Inflammatory macrophage treated with lipopolysaccharide for 1 hour (primary cell): ENCODE measurements around the gene XIST.
"Not testable (repeated sequence)": the region's sequence is repeated elsewhere in the genome, so short reads cannot be mapped to it uniquely, and the experiment has no call there.

Experiments
- DNase-seq, 2 donors: peaks; one replicate each; pipeline ENCODE4 v3.0.0-alpha.2; 2020 to 2022

XIST gene

DNA sequence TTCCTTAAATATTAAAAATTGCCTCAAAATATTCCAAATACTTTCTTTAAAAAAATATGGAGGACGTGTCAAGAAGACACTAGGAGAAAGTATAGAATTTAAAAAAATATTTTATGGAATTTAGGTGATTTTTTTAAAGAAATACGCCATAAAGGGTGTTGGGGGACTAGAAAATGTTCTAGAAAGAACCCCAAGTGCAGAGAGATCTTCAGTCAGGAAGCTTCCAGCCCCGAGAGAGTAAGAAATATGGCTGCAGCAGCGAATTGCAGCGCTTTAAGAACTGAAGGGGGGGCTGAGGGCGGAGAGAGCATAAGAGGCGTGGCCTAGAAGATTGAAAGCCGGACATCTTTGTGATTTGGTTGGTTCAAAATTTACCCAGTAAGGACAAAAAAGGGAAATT, at the start of gene XIST:
Gene XIST, minus strand, starts transcription at position 248 of the 400 bp plus-strand sequence.
- DNase-seq: no peak

DNA sequence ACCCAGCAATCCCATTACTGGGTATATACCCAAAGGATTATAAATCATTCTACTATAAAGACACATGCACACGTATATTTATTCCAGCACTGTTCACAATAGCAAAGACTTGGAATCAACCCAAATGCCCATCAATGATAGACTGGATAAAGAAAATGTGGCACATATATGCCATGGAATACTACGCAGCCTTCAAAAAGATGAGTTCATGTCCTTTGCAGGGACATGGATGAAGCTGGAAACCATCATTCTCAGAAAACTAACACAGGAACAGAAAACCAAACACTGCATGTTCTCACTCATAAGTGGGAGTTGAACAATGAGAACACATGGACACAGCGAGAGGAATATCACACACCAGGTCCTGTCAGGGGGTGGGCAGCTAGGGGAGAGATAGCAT, 45.8 kb upstream of the XIST start:
- DNase-seq: not testable (repeated sequence)

DNA sequence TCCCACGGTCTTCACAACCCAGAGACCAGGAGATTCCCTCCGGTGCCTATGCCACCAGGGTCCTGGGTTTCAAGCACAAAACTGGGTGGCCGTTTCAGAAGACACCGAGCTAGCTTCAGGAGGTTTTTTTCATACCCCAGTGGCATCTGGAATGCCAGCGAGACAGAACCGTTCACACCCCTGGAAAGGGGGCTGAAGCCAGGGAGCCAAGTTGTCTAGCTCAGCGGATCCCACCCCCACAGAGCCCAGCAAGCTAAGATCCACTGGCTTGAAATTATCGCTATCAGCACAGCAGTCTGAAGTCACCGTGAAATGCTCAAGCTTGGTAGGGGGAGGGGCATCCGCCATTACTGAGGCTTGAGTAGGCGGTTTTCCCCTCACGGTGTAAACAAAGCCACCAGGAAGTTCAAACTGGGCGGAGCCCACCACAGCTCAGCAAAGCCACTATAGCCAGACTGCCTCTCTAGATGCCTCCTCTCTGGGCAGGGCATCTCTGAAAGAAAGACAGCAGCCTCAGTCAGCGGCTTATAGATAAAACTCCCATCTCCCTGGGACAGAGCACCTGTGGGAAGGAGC, 40.1 kb upstream of the XIST start:
- DNase-seq: not testable (repeated sequence)

DNA sequence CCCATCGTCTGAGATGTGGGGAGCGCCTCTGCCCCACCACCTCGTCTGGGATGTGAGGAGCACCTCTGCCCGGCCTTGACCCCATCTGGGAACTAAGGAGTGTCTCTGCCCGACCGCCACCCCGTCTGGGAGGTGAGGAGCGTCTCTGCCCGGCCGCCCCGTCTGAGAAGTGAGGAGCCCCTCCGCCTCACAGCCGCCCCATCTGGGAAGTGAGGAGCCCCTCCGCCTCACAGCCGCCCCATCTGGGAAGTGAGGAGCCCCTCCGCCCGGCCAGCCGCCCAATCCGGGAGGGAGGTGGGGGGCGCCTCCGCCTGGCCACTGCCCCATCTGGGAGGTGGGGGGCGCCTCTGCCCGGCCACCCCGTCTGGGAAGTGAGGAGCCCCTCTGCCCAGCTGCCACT, 29.7 kb upstream of the XIST start:
- not testable (repeated sequence) for DNase-seq

DNA sequence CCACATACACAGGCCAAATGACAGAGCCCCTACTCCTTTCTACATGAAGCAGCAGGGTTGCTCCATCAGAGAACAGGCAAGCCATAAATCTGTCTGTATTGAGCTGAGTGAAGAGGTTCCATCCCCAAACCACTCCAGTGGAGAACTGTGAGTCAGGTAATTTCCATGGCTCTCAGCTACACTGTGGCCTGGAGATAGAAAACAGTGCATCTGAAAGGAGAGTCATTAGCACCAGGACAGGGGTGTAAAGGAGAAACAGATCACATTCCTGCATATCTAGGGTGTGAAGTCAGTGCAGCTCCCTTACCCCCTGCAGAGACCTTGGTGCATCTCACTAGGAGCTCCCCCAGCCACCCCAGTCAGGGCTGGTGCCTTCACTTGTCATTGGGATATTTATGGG, 25.2 kb upstream of the XIST start:
- DNase-seq: no peak

DNA sequence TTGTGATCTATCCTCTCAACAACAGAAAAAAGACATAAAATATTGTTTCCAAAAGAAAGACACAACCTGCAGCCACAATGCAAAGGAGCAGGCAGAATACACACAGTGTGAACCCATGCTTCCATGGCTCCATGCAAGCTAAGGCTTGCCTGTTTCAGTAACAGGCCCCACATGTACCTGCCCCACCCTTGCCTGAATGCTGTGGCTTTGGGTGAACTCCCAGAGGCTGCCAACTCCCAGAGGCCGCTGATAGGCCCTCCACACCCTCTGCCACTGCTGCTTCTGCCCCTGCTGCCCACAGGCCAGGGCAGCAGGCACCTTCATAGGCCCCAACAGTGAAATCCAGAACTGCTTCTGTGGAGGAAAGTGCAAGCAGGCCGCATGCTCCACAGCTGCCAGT, 24.4 kb upstream of the XIST start:
- no peak for DNase-seq

DNA sequence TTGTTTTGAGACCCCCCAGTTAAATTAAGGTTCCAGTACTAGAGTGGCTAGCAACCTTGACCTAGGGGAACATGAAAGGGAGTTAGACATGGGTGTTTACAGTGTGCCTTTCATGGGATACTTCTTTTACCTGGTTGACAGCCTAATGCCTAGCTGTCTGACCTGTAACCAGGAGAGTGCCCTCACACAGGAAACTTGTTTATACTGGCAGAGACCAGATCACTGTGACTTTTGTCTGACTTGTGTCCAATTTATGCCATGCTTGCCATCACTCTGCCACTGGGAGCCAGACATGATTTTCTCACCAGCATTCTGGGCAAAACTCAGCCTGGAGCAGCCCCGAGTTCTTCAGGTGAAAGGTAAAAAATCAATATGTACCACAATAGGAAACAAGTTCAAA, 16.4 kb upstream of the XIST start:
- no peak for DNase-seq

DNA sequence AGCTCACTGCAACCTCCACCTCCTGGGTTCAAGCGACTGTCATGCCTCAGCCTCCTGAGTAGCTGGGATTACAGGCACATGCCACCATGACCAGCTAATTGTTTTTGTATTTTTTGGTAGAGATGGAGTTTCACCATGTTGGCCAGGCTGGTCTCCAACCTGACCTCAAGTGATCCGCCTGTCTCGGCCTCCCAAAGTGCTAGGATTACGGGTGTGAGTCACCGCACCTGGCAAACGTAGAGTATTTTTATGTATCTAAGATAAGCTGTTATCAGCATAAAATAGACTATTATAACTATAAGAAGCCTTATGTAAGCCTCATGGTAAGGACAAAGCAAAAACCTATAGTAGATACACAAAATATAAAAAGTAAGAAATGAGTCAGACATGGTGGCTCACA, 14.6 kb upstream of the XIST start:
- DNase-seq: no peak

DNA sequence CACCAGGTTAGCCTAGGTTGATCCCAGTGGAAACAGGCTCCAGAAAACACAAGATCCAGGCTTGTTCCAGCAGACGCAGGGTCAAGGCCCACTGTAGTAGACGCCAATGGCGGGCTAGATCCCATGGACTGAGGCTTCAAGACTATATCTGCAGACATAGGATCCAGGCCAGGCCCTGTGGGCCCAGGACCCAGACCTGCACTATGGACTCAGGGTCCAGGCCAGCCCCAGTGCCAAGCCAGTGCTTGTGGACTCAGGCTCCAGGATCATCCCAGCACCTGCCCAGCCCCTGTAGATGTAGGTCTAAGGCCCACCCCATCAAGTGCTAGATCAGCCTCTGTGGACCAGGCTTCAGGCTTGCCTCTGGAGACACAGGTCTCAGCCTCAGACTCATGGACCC, 11.3 kb upstream of the XIST start:
- no peak for DNase-seq

DNA sequence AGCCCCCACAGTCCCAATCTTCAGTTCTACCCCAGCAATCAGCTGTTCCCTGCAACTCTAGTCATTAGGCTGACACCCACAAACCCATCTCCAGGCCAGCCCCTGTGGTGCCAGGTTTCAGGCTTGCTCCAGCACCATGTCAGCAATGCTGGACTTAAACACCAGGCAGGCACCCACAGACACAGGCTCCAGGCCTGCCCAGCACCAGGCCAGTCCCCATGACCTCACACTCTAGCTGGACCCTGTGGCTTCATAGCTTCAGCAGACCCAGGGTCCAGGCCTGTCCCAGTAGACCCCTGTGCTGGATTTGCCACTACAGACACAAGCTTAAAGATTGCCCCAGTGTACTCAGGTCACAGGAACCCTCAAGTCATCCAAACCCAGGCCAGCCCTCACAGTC, 10.8 kb upstream of the XIST start:
- no peak for DNase-seq

DNA sequence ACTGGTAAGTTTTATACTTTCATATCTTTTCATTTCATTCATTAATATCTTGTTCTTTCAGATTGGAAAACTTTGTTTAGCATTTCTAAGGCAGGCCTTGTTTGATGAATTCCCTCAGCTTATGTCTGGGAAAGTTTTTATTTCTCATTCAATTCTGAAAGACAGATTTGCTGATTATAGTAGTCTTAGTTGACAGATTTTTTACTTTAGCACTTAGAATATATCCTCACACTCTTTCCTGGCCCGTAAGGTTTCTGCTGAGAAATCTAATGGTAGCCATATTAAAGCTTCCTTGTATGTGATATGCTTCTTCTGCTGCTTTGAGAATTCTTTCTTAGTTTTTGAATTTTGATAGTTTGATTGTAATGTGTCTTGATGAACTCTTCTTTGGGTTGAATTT, 7.1 kb upstream of the XIST start:
- DNase-seq: no peak

DNA sequence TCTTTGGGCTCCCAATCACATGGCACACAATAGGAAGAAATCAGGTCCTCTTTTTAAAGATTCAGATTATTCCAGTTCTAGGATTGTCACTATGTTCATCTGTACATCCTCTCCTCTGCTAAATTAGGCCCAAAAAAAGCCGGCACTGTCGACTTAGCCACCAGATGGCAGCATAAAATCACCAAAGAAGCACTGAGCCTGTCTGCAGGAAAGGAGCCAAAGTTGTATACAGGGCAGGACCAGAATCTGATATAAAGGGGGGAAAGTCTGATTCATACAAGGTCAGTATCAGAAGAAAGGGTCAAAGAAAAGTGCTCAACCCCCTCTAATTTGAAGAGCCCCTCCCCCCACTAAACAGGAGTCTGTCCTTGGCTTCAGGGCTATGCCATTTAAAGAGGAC, 3.0 kb upstream of the XIST start:
- DNase-seq: peak; percentile 23 to 71

DNA sequence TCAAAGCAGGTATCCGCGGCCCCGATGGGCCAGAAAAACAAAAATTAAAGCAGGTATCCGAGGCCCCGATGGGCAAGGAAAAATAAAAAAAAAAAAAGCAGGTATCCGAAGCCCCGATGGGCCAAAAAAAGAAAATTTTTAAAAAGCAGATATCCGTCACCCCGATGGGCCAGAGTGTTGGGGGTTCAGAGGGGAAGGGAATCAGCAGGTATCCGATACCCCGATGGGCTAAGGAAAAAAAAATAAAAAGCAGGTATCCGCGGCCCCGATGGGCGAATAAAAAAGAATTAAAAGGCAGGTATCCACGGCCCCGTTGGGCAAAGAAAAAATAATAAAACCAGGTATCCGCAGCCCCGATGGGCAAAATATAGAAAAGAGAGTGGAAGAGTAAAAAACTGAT, 492 bp downstream of the XIST start:
- DNase-seq: no peak

DNA sequence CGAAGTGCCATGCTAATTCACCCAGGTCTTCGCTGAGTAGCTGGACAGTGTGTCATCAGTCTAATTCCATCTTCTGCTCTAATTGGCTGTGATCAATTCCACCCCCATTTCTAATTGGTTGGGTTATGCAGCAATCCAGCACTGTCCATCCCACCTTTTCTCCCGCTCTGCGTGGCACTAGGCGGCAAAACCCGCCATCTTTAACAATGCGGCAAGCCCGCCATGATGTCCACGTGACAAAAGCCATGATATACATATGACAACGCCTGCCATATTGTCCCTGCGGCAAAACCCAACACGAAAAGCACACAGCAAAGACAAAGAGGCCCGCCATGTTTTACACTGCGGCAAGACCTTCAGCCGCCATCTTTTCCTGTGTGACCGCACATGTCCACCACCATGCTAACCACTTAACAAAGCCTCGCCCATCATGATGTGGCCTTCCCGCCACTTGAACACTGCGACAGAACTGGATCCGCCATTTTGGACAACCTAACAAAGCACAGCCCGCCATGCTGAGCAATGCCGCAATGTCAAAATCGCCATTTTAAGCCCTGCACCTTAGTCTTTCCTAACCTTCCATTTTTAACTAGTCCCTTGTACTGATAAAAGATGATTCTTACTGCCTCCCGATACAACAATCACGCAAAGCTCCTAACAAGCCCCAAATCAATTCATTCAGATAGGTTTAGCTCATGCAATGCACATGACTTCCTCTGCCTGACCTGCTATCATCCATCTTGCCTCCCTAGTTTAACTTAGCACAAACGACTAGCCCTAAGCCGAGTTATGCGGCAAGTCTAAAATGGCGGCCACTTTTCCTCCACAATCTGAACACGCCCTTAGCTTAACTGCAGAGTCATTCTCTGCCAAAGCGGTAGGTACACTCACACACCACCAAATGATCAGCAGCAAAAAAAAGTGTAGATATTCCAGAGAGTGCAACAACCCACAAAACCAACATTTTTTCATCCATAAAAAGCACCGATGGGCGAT, 1.2 kb downstream of the XIST start:
- no peak for DNase-seq

DNA sequence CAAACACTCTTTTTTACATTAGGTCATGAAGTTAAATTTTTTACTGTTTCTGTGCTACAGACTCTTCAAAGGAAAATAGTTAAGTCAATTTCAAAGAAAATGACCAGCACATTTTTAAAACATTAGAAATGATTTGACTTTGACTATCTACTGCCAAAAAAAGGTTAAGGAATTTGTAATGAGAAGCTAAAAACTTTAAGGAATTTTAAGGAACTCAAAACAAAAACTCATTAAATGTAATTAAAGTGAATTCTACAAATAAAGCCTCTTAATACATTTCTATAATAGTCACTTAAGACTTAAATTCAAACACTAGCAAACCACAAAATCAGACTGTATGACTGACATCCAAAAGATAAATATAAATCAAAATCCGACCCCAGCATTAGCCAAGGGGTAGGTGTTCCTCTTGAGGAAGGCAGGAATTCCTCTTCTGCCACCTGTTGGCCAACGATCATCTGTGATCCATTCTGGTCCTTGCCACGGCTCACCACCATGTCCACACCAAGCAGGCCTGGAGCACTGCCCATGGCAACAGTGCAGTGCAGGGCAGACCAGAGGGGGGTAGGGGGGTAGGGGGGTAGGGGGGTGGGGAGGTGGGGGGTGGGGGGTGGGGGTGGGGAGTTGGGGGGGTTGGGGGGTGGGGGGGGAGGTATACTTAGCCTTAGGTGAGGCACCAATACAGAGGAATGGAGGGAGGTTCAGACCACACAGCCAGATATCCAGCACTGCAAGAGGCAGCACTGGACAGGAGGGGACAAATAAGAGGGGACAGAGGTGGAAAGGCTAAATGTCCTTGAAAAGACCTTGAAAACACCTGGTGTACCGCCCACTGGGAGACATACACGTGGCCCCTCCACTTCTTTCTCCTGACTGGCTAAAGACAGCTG, 2.1 kb downstream of the XIST start:
- DNase-seq: no peak

DNA sequence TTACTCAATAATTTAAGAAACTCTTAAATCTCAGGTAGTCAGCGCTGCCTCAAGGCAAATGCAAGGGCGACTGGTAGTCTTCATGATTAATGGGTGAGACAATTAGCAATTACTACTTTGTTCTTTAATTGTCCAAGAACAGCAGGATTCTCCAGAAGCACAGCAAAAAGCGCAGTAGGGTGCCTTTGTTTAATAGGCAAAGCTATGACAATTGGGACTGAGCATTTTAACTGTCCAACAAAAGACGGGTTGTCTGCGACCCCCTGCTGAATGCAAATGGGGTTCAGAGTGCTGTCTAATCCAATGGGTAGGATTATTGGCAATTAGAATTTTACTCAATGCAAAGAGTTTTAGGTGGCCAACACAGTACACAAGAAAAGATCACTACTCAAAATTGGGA, 3.4 kb downstream of the XIST start:
- no peak for DNase-seq

DNA sequence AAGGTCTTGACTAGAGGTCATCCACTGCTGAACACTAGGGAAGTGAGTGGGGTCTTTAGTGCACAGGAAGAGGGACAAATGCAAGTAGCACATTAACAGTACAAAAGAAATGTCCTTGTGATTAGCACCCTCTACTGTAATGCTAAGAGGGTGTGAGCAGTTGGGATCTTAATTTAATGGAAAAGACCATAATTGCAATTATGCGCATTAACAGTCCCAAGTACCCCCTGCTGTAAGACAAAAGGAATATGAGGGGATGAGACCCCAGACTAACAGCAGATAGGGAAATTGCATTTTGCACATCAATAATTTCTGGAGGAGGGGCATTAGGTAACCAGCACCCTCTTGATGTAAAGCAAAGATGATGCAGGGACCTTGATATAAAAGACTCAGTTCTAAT, 4.5 kb downstream of the XIST start:
- DNase-seq: no peak

DNA sequence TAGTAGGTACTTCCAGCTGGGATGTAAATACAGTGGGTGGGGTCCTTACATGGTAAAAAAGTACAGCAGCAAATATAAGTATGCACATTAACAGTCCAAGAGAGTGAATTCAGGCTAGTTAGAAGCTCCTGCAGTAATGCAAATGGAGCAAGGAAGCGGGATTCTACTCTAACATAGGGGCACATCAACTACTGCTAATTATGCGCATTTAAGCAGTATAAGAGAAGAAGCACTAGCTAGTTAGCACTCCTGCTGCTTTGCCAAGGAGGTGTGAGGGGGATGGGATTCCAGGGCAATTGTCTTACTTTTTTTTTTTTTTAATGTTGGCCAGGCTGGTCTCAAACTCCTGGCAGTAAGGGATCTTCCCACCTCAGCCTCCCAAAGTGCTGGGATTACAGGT, 5.4 kb downstream of the XIST start:
- DNase-seq: no peak

DNA sequence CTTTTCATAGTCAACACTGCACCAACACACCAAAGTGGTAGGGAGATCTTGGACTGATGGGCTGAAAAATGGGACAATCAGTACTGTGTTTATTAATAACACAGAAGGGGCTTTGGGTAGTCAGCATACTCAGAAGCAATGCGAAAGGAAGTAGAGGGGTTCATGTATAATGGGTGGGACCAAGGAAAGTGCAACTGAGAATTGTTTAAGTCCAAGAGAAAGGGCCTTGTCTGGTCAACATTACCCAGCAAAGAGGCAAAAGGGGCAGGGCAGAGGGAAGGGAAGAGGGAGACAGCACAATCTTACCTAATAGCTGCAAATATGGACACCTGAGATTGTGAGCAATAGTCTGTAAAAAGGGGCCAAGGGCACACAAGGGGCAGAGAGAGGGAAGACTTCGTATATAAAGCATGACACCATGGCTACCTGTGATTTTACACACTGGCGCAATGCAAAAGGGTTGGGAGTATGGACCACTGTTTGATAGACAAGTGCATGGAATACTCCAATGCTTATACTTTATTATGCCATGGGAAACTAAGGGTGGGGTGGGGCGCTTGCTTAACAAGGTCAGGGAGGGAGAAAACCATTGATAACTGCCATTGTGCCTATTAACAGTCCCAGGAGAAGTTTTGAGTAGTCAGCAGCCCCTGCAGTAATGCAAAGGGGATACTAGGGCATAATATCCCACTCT, 9.8 kb downstream of the XIST start:
- DNase-seq: no peak

DNA sequence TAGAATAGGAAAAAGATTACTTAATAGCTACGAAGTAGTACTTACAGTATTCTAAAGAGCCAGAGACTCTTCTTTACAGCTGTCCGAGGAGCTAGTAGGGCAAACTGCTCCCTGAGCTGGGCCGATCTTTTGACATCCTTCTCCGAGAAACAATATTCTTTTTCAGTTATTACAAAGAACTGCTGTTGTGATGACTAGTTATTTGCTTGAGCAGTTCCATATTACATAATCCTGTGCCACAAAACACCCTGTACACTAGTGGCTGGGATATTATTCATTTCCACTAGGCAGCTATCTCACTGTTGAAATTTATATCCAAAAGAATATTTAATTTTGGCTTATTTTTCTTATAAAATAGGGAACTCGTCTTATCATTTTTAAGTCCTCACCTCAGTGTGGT, 11.2 kb downstream of the XIST start:
- no peak for DNase-seq

DNA sequence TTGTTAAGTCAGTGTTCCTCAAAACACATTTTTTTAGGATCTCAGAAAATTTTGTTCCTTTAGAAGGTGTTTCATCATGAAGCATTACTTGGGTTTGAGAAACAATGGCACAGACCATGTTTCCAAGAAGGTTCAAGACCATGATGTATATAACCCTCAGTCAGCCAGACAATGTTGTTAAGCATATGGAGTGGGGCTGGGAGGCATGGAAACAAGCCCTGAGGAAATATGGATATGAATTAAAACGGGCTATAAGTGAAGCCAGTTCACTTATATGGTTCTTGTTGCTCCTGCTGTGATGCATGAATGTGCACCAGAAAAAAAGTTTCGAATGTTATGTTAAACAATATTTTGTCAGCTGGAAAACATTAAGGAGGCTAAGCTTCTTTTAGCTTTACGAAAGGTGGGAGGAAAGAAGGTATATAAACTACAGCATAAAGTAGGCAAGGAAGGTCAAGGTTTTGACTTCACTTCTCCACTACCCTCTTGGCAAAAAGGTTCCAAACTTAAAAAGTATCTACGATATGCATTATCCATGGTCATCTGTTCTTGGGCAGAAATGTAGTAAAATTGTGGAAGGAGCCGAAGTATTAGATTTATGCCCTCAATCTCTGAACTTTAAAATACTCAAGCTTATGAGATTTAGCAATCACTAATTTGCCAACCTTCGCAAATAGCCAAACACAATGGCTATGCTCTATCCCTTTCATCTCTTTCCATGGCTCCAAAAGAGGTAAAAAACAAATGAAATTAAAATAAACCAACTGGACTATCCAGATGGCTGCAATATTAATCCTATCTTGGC, 12.2 kb downstream of the XIST start:
- no peak for DNase-seq

DNA sequence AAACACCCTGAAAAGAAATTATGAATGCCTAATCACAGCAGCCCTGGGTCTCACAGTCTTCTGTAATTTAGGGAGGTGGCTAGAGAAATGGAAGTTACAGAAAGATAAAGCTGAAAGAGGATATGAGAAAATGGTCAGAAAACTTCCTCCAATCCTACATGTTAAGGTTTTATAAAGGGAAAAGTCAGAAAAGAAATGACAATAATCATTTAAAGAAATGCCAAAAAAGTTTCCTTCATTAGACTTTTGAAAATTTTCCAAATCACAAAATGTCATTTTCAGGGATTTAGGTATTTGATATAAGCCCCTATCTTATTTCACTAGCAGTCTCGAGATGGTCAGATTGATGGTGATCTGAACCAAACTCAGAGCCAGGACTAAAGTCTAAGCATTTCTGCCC, 13.4 kb downstream of the XIST start:
- no peak for DNase-seq
